ENCODE data around the gene SLC10A3.

GRCh38 chrX:154481911-154482601 is 8.4 kb downstream of the SLC10A3 start:
- TF ChIP-seq ZNF384 (IDR thresholded peaks at IDR 0.05), result no peak
- no peak for TF ChIP-seq NFRKB (IDR thresholded peaks at IDR 0.05)
- no peak for TF ChIP-seq L3MBTL2 (conservative IDR thresholded peaks at IDR 0.05)
- no peak for TF ChIP-seq SP1 (IDR thresholded peaks at IDR 0.05)
- TF ChIP-seq SUZ12 (IDR thresholded peaks at IDR 0.05), result no peak
- no peak for TF ChIP-seq FOXK2 (IDR thresholded peaks at IDR 0.05)
- TF ChIP-seq BHLHE40 (IDR thresholded peaks at IDR 0.05; ENCODE audit: borderline replicate concordance), result no peak
- TF ChIP-seq LEF1 (IDR thresholded peaks at IDR 0.05; ENCODE audit: borderline replicate concordance), result no peak
- TF ChIP-seq FOXM1 (IDR thresholded peaks at IDR 0.05; ENCODE audit: borderline replicate concordance), result no peak

Data from HEK293T (cell line).